Placental epithelial cell (primary cell): ENCODE data around the gene ABR. TPM values are rescaled to one million over a fixed set of nuclear protein-coding genes. Genes with fewer than 3 reads are reported as not detected.

Experiments
- small RNA-seq: library from RNA; depleted of rRNA; stranded (forward); fragments of <200 nt; gene quantifications from one replicate; pipeline ENCODE3, GENCODE V24; 2012
- total RNA-seq: library from RNA; depleted of rRNA; stranded (reverse); fragments of >200 nt; gene quantifications from 2 replicates; pipeline ENCODE4 v1.2.3, GENCODE V29; 2012

Gene ABR
- 67.2 and 71.5 TPM in 2 replicates for total RNA-seq

GRCh38 chr17:1179818-1180742 lies at the start of gene ABR:
Gene ABR, minus strand, starts transcription at chr17:1179981. Its CDS starts 254 bp downstream, at chr17:1179727.

GRCh38 chr17:996554-997344 lies 183.0 kb downstream of the ABR start, which contains the start of gene TIMM22:
Gene TIMM22, plus strand, starts transcription at chr17:997129. Its CDS starts 14 bp downstream, at chr17:997143.

GRCh38 chr17:979539-980405 lies 200.0 kb downstream of the ABR start, which contains the start of gene NXN:
Gene NXN, minus strand, starts transcription at chr17:979776.

Small RNAs within 50 kb of the gene (small RNA-seq; reads per million reads assigned to genes)
- gene AC016292.2 (not detected), gene MIR3183 (not detected), gene RF00017 (not detected)

Other genes with a start within 250 kb of the ABR start
- 28.6 and 38.1 TPM in 2 replicates for gene NXN, start 200.2 kb downstream of the ABR start, total RNA-seq
- gene TIMM22, start 182.9 kb downstream of the ABR start, total RNA-seq = 13.7 and 21.1 TPM in 2 replicates
- not detected in 2 replicates for gene BHLHA9, start 90.5 kb upstream of the ABR start, total RNA-seq
- gene TRARG1, start 99.7 kb upstream of the ABR start, total RNA-seq = not detected in 2 replicates
- 450 and 691 TPM in 2 replicates for gene YWHAE, start 220.2 kb upstream of the ABR start, total RNA-seq